ENCODE measurements around the gene ASPN. TPM values are rescaled to one million over a fixed set of nuclear protein-coding genes. Genes with fewer than 3 reads are reported as not detected.
"Not testable (repeated sequence)": the region's sequence is repeated elsewhere in the genome, so short reads cannot be mapped to it uniquely, and the experiment has no call there.

Gene ASPN
- total RNA-seq, 1 experiment from 2014 or later: not detected

DNA sequence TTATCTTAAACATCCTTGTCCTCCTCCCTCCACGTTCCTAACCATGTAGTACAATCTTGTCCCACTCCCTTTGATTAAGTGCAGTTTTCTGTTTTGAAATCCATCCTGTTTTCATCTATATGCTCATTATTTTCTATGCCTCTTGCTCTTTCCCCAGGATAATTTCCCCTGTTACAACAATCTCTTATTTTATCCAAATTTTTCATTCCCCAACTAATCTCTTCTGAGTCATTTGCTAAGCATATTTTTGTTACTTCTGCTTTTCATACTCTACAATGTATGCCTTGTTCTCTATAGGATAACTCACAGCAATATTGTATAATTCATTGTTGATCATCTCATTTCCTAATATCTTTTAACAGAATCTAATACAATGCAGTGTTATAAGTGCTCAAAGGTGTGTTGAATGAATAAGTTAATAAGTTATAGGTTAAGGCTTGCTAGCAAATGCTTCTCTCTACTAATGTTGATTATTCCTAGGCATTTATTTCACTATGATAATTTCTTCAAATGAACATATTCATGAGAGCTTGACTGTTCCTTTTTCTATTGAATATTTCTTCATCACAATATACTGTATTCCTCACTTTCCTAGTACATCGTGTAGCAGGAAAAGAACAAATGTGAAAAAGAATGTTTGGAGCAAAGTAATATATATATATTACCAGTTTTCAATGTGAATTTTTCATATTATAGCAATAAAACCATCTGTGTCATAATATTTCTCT is 59.5 kb downstream of the ASPN start:
- DNase-seq (ENCODE audit: low read depth): no peak

DNA sequence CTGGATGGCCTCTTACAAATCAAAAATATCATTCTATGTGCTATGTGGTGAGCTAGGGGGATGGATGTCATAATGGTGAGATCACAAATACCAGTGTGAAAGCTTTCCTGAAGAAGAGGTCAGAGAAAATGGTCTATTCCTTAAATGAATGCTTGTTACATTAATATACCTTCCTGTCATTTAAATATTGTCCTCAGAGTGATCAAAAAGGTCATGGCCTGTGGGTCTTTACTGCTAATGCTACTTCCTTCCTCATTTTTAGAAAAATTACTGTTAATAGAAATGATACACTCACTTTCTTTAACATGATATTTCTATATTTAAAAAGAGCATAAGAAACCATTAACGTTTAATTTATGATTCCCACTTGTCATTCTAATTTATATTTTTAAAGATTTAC is 67.7 kb downstream of the ASPN start:
- DNase-seq (ENCODE audit: low read depth): no peak

DNA sequence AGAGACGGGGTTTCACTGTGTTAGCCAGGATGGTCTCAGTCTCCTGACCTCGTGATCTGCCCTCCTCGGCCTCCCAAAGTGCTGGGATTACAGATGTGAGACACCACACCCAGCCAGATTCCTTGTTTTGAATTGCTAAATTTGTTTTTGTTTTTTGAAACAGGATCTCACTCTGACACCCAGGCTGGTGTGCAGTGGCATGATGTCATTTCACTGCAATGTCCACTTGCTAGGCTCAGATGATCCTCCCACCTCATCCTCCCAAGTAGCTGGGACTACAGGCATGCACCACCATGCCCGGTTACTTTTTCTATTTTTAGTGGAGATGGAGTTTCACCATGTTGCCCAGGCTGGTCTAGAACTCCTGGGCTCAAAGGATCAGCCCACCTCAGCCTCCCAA is 71.1 kb downstream of the ASPN start:
- DNase-seq (ENCODE audit: low read depth): not testable (repeated sequence)

DNA sequence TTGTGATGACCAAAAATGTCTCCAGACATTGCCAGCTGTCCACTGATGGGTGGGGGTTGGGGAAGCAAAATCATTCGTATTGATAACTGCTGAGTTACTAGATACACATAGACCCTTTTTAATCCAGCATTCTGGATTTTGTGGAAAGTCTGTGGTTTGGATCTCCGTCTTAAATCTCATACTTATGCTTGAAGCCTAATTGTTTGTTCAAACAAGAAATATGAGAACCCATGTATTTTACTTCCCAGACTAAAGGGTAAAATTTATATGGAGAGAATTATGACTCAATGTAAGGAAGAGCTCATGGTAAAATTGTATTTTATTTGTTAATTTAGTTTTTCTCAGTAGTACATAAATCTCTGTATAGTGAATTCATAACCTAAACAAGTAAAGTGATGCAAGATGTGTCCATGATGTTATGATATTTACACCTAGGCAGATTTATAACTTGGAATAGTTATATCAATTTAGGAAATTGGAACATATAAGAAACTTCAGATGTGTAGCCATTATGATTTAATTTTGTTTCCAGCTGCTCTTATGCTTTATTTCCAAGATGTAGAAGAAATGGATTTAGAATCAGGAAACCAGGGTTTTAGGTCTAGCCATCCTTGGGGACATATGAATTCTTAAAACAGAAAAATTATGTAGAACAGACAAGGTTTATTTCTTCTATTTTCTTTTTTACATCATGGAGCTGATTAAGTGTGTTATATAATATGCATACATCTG is 73.4 kb downstream of the ASPN start:
- DNase-seq (ENCODE audit: low read depth): no peak

DNA sequence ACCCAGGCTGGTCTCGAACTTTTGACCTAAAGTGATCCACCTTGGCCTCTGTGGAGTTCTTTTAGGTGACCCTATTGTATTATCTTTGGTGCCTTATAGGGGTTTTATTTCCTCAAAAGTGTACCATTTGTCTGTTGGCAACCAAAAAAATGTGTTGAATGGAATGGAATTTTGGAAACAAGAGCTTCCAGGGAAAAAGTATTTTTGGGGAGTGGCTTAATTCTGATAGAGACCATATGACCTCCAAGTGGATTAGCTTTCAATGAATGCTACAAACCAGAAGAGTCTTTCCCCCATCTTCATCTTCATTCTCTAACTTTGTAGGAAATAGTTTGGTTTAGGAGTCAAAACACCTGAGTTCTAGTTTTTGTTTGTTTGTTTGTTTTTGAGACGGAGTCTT is 74.5 kb downstream of the ASPN start:
- DNase-seq (ENCODE audit: low read depth): no peak

GRCh38 chr9:92406477-92406876 is 75.8 kb downstream of the ASPN start:
- DNase-seq (ENCODE audit: low read depth): no peak

Small RNAs within 50 kb of the gene (small RNA-seq; reads per million reads assigned to genes)
- not detected for gene MIR4670

Other genes starting within 250 kb of the ASPN start
- gene IARS1, start 188.8 kb downstream of the ASPN start, total RNA-seq (2014; rRNA removed; shearing (Covaris generic)): 275 and 327 TPM in 2 replicates
- 21.8 and 31.5 TPM in 2 replicates for gene NOL8, start 157.2 kb downstream of the ASPN start, total RNA-seq (2014; rRNA removed; shearing (Covaris generic))
- 16.0 TPM in 2 replicates for gene CENPP, start 156.6 kb downstream of the ASPN start, total RNA-seq (2014; rRNA removed; shearing (Covaris generic))
- not detected in 2 replicates for gene OGN, start 77.9 kb downstream of the ASPN start, total RNA-seq (2014; rRNA removed; shearing (Covaris generic))
- not detected in 2 replicates for gene OMD, start 58.0 kb downstream of the ASPN start, total RNA-seq (2014; rRNA removed; shearing (Covaris generic))
- gene ECM2, start 53.5 kb upstream of the ASPN start, total RNA-seq (2014; rRNA removed; shearing (Covaris generic)): 0.11 and 0.17 TPM in 2 replicates
- 21.5 and 25.0 TPM in 2 replicates for gene IPPK, start 187.6 kb upstream of the ASPN start, total RNA-seq (2014; rRNA removed; shearing (Covaris generic))